OCI-LY7 (cell line): ENCODE measurements around the gene MRTFB.

ENCODE experiments used
- EZH2phosphoT487 ChIP-seq: fragments of 200-600 bp; sonication (generic); IDR thresholded peaks from 2 replicates; pipeline ENCODE4 v1.6.1; 2018; ENCODE audit warnings: low read depth, borderline replicate concordance, mild to moderate bottlenecking, mixed run types, antibody characterized with exemption, low read length, moderate library complexity, mixed read lengths
- TF ChIP-seq, protein P1 (sequence below): fragments of 200-600 bp; sonication (generic); conservative IDR thresholded peaks from 2 replicates; pipeline ENCODE4 v1.5.1; 2014; ENCODE audit warnings: mild to moderate bottlenecking, antibody characterized with exemption, low read length, moderate library complexity, mixed read lengths

DNA sequence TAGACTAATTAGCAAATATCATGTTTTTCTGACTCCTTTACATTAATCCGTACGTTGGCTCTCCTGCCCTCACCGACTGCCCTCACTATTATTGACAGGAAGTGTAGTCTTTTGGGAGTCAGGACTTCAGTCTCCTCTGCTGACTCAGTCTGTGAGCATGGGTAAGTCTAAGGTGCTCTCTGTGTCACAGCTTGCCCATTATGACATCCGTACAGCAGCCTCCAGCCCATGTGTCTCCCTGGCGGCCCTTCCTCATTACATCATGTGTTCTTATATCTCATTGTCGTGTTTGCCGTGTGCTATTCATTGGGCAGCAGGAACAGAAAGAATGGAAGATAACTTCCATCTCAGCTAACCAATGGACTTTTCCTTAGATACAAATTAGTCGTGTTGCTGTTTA is 77.5 kb downstream of the MRTFB start:
- TF ChIP-seq, protein P1, sequence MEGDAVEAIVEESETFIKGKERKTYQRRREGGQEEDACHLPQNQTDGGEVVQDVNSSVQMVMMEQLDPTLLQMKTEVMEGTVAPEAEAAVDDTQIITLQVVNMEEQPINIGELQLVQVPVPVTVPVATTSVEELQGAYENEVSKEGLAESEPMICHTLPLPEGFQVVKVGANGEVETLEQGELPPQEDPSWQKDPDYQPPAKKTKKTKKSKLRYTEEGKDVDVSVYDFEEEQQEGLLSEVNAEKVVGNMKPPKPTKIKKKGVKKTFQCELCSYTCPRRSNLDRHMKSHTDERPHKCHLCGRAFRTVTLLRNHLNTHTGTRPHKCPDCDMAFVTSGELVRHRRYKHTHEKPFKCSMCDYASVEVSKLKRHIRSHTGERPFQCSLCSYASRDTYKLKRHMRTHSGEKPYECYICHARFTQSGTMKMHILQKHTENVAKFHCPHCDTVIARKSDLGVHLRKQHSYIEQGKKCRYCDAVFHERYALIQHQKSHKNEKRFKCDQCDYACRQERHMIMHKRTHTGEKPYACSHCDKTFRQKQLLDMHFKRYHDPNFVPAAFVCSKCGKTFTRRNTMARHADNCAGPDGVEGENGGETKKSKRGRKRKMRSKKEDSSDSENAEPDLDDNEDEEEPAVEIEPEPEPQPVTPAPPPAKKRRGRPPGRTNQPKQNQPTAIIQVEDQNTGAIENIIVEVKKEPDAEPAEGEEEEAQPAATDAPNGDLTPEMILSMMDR: no peak
- TF ChIP-seq EZH2phosphoT487: no peak
